HCT116 (cell line): Measurements from ENCODE around the gene FHIT. TPM values are rescaled to one million over a fixed set of nuclear protein-coding genes. Genes with fewer than 3 reads are reported as not detected.

Experiments used
- ATAC-seq: fragments of 200-7000 bp; cut with Tn5 transposase; 2 replicates; pipeline ENCODE4 v1.9.1; 2020; ENCODE audit warnings: mild to moderate bottlenecking, moderate library complexity
- BruUV-seq: library from RNA; stranded (reverse); fragments of 400-500 nt; replicated peaks from 2 replicates; lab custom pipeline; 2021; lab: Mats Ljungman, UMichigan
- CTCF ChIA-PET: fragments of 300-600 bp; sonication (Branson Sonifier 250); formaldehyde crosslinking; loops from one replicate; lab custom pipeline; 2021; ENCODE audit warnings: antibody characterized with exemption; lab: Charles Lee
- POLR2A ChIA-PET: fragments of 300-600, 350-600 bp; sonication (Branson Sonifier 250); formaldehyde crosslinking; loops from one replicate; lab custom pipeline; 2021; ENCODE audit warnings: antibody characterized with exemption; lab: Charles Lee
- RAD21 ChIA-PET, 2 experiments: fragments of 300-600 bp; sonication (Branson Sonifier 250); formaldehyde crosslinking; loops; one replicate each; lab custom pipeline; 2023; ENCODE audit warnings: low total read pairs in 2 of 2; ENCODE audit not compliant: uncharacterized antibody in 2 of 2, unreplicated experiment in 2 of 2, low non-redundant PET in 1 of 2; lab: Charles Lee
- DNase-seq: peaks from one replicate; pipeline ENCODE4 v3.0.0-alpha.2; 2010; ENCODE audit warnings: low read depth, low spot score
- H2AFZ ChIP-seq: fragments of 200-600 bp; shearing (Covaris generic), sonication (generic); 2 replicates; pipeline ENCODE4 v1.6.1; 2017; ENCODE audit warnings: low read depth, mixed run types, mixed read lengths, antibody characterized with exemption, low read length; ENCODE audit not compliant: poor library complexity, severe bottlenecking
- H3K27ac ChIP-seq: 2 replicates; pipeline ENCODE4 v1.5.1; 2012; ENCODE audit warnings: low read depth, low read length
- H3K27me3 ChIP-seq: fragments of 200-600 bp; sonication (generic); 2 replicates; pipeline ENCODE4 v1.6.1; 2016; ENCODE audit warnings: mixed run types, low read length, mixed read lengths; ENCODE audit not compliant: insufficient read depth
- H3K36me3 ChIP-seq, 2 experiments: fragments of 200-500 bp in 1 of 2; fragments of 200-600 bp in 1 of 2; sonication (Bioruptor generic) in 1 of 2; sonication (generic) in 1 of 2; 2 replicates each; pipeline versions ENCODE4 v1.5.1 to v1.6.1; 2014 to 2016; ENCODE audit warnings: low read length in 2 of 2, inconsistent platforms in 1 of 2, mixed read lengths in 1 of 2, mixed run types in 1 of 2; ENCODE audit not compliant: insufficient read depth in 2 of 2, control insufficient read depth in 1 of 2
- H3K4me1 ChIP-seq, 2 experiments: fragments of 200-600 bp in 1 of 2; sonication (generic) in 1 of 2; 2 replicates each; pipeline versions ENCODE4 v1.5.1 to v1.6.1; 2012 to 2017; ENCODE audit warnings: low read length in 2 of 2, inconsistent platforms in 1 of 2, mild to moderate bottlenecking in 1 of 2, mixed read lengths in 1 of 2, mixed run types in 1 of 2, moderate library complexity in 1 of 2; ENCODE audit not compliant: insufficient read depth in 2 of 2, control insufficient read depth in 1 of 2
- H3K4me2 ChIP-seq: fragments of 200-600 bp; sonication (generic); 2 replicates; pipeline ENCODE4 v1.6.1; 2017; ENCODE audit warnings: mixed run types, low read length, mixed read lengths
- H3K4me3 ChIP-seq, 2 experiments: fragments of 200-600 bp in 1 of 2; sonication (generic) in 1 of 2; replicated peaks in 1 of 2; 2 replicates each; pipeline ENCODE4 v1.5.1; 2011 to 2016; ENCODE audit warnings: low read length in 2 of 2, control low read depth in 1 of 2, low read depth in 1 of 2, mild to moderate bottlenecking in 1 of 2, mixed read lengths in 1 of 2, mixed run types in 1 of 2
- H3K79me2 ChIP-seq: fragments of 200-600 bp; sonication (generic); 2 replicates; pipeline ENCODE4 v1.6.1; 2017; ENCODE audit warnings: mild to moderate bottlenecking, mixed run types, low read length, moderate library complexity, mixed read lengths; ENCODE audit not compliant: insufficient read depth
- H3K9ac ChIP-seq: fragments of 200-600 bp; sonication (generic); 2 replicates; pipeline ENCODE4 v1.6.1; 2016; ENCODE audit warnings: low read length, mixed read lengths
- H3K9me2 ChIP-seq: fragments of 200-600 bp; sonication (generic), shearing (Covaris generic); 2 replicates; pipeline ENCODE4 v1.6.1; 2017; ENCODE audit warnings: mixed run types, mild to moderate bottlenecking, moderate library complexity; ENCODE audit not compliant: insufficient read depth
- H3K9me3 ChIP-seq, 2 experiments: fragments of 200-500 bp in 1 of 2; fragments of 200-600 bp in 1 of 2; sonication (Bioruptor generic) in 1 of 2; sonication (generic) in 1 of 2; 2 replicates each; pipeline ENCODE4 v1.6.1; 2014 to 2017; ENCODE audit warnings: low read length in 2 of 2, mixed read lengths in 2 of 2, inconsistent platforms in 1 of 2, low read depth in 1 of 2, mild to moderate bottlenecking in 1 of 2, mixed run types in 1 of 2, moderate library complexity in 1 of 2; ENCODE audit not compliant: control insufficient read depth in 1 of 2, insufficient read depth in 1 of 2
- H4K20me1 ChIP-seq: fragments of 200-600 bp; sonication (generic), shearing (Covaris generic); 2 replicates; pipeline ENCODE4 v1.6.1; 2017; ENCODE audit warnings: mixed run types, mild to moderate bottlenecking, moderate library complexity; ENCODE audit not compliant: insufficient read depth
- CTCF ChIP-seq, 3 experiments: fragments of 200-600 bp in 1 of 3; sonication (generic) in 1 of 3; IDR thresholded peaks in 2 of 3; conservative IDR thresholded peaks in 1 of 3; 2 replicates each; pipeline ENCODE4 v1.5.1; 2012 to 2017; ENCODE audit warnings: low read depth in 2 of 3, low read length in 2 of 3, antibody characterized with exemption in 1 of 3, borderline replicate concordance in 1 of 3, control low read depth in 1 of 3, mild to moderate bottlenecking in 1 of 3, mixed read lengths in 1 of 3, mixed run types in 1 of 3, moderate library complexity in 1 of 3; ENCODE audit not compliant: insufficient read depth in 1 of 3
- ELF1 ChIP-seq: IDR thresholded peaks from 2 replicates; pipeline ENCODE4 v1.6.1; 2012; ENCODE audit warnings: low read depth, borderline replicate concordance
- FOSL1 ChIP-seq: IDR thresholded peaks from 2 replicates; pipeline ENCODE4 v1.6.1; 2012; ENCODE audit warnings: low read depth
- JUND ChIP-seq: IDR thresholded peaks from 2 replicates; pipeline ENCODE4 v1.6.1; 2012
- MAX ChIP-seq: IDR thresholded peaks from 2 replicates; pipeline ENCODE4 v1.6.1; 2012
- RAD21 ChIP-seq: IDR thresholded peaks from 2 replicates; pipeline ENCODE4 v1.6.1; 2012; ENCODE audit warnings: low read depth, mild to moderate bottlenecking
- REST ChIP-seq: IDR thresholded peaks from 2 replicates; pipeline ENCODE4 v1.6.1; 2012; ENCODE audit warnings: low read depth
- intact Hi-C: fragments of 100-400 bp; cut with micrococcal nuclease; formaldehyde crosslinking; loops from 2 replicates; pipeline ENCODE4 v1.10.0; 2022
- total RNA-seq: library from RNA; stranded (reverse); gene quantifications from one replicate; pipeline ENCODE4 v1.2.1, GENCODE V29; 2021; ENCODE audit not compliant: unreplicated experiment

The FHIT gene
- total RNA-seq, 1 experiment from 2014 or later: 20.1 TPM

- no peak for TF ChIP-seq REST
- no peak for TF ChIP-seq FOSL1
- no peak for TF ChIP-seq MAX
- TF ChIP-seq JUND: no peak
- TF ChIP-seq RAD21: no peak
These were observed 1240.5 kb downstream of the FHIT start (continued) for GRCh38 chr3:60010781-60011180.

GRCh38 chr3:60009931-60010478, 1241.2 kb downstream of the FHIT start:
- no TSS peak for BruUV-seq
- TF ChIP-seq ELF1: no peak
- TF ChIP-seq CTCF (IDR thresholded peaks at IDR 0.05 in 2 of 3, conservative IDR thresholded peaks at IDR 0.05 in 1 of 3; ENCODE audit: borderline replicate concordance in 1 of 3, insufficient read depth in 1 of 3, low read depth in 2 of 3, low read length in 2 of 3): no peak
- TF ChIP-seq MAX: no peak
- no peaks in the 10 kb centered on the region for H3K4me1 ChIP-seq
- no peaks in the 10 kb centered on the region for H3K9me2 ChIP-seq
- ChIA-PET RAD21 (no interaction called here), POLR2A (no interaction called here), CTCF (no interaction called here)
- H4K20me1 ChIP-seq: no peaks in the 10 kb centered on the region
- DNase-seq: no peak
- H3K4me2 ChIP-seq: no peak overlapping the region
- no peaks in the 10 kb centered on the region for H3K9me3 ChIP-seq
- H3K36me3 ChIP-seq: no peaks in the 10 kb centered on the region
- ATAC-seq: no peak
- intact Hi-C loops: no loop called here
- no peak overlapping the region for H3K9ac ChIP-seq
- peaks cover 4% of the 10 kb centered on the region; the same call in 1 of the 2 replicates for H3K27me3 ChIP-seq
- H3K4me3 ChIP-seq: no peak overlapping the region
- H3K79me2 ChIP-seq: no peaks in the 10 kb centered on the region
- H2AFZ ChIP-seq: no peak overlapping the region
- H3K27ac ChIP-seq: no peak overlapping the region
